GM18498 (cell line): ENCODE data around the gene ASIC3.

ENCODE experiments used
- ATAC-seq: cut with Tn5 transposase; IDR thresholded peaks from one replicate; pipeline ENCODE4 v1.9.1; 2021; ENCODE audit warnings: mild to moderate bottlenecking, moderate library complexity; ENCODE audit not compliant: unreplicated experiment

The ASIC3 gene

DNA sequence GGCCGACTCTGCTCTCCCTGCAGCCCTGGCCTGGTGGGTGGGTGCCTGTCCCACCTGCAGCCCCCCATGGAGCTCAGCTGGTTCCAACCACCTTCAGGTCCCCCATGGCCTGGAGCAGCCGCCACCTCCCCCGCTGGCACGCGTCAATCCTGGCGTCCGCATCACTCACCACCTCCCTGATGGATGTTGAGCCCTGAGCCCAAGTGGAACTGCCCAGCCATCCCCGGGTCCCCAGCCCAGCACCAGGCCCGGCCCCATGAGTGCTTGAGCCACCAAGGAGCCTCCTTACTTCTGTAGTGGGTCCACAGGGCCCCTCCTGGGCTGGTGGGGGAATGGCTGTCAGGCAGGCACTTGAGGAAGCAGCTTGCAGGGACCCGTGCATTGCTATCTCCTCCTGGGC, 52.6 kb downstream of the ASIC3 start:
- ATAC-seq = no peak

DNA sequence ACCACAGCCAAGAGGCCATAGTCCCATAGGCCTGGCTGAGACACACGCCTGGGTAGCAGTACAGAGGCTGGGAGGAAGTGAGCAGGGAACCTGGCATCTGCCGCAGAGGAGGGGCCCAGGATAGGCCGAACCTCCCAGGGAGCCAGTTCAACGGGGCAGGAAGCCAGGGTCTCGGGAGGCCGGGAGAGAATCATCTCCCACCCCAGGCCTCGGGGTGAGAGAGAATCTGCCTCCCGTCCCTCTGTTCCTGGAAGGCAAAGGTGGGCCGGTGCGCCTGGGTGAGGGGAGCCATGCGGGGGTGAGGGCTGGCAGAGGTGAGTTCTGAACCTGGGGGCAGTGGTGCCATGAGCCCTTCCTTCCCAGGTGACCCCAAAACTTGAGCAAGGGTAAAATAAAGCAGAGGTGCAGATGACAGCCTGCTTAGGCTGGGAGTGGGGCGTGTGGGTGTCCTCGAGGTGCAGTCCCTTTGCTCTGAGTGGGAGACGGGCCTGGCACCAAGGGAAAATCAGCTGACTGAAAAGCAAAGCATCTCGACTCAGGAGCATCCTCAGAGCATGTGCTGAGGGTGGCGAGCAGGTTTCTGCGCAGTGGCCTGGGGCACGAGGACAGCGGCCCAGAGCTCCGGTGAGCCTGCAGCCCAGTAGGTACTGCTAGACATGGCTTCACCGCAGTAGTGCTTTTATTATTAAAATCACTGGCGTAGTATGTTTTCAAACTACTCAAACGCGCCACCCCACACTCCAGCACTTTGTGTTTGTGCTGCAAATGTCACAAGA, 53.5 kb downstream of the ASIC3 start:
- no peak for ATAC-seq
